Duodenal mucosa (tissue), 2 donors: ENCODE results near the gene NDUFA11.

ENCODE experiments used
- H3K27ac ChIP-seq: one replicate; pipeline ENCODE4 v1.7.0; 2013; ENCODE audit warnings: low read depth, low read length
- H3K27me3 ChIP-seq, 2 donors: one replicate each; pipeline ENCODE4 v1.7.0; 2013; ENCODE audit warnings: low read length in 2 of 2, control low read depth in 1 of 2; ENCODE audit not compliant: insufficient read depth in 2 of 2, control insufficient read depth in 1 of 2
- H3K36me3 ChIP-seq, 2 donors: one replicate each; pipeline ENCODE4 v1.7.0; 2013; ENCODE audit warnings: low read length in 2 of 2, control low read depth in 1 of 2; ENCODE audit not compliant: insufficient read depth in 2 of 2, control insufficient read depth in 1 of 2
- H3K4me1 ChIP-seq, 2 donors: one replicate each; pipeline ENCODE4 v1.7.0; 2013; ENCODE audit warnings: low read length in 2 of 2, control low read depth in 1 of 2; ENCODE audit not compliant: insufficient read depth in 2 of 2, control insufficient read depth in 1 of 2
- H3K4me3 ChIP-seq, 2 donors: one replicate each; pipeline ENCODE4 v1.7.0; 2013; ENCODE audit warnings: low read length in 2 of 2, low read depth in 1 of 2
- H3K9ac ChIP-seq, 2 donors: one replicate each; pipeline ENCODE4 v1.7.0; 2013; ENCODE audit warnings: low read length in 2 of 2, low read depth in 1 of 2
- H3K9me3 ChIP-seq, 2 donors: one replicate each; pipeline ENCODE4 v1.7.0; 2013; ENCODE audit warnings: low read length in 2 of 2, control low read depth in 1 of 2; ENCODE audit not compliant: control insufficient read depth in 1 of 2

Gene NDUFA11

GRCh38 chr19:5910638-5910907, 7.0 kb upstream of the NDUFA11 start:
- Histone ChIP-seq H3K36me3 (peaks cover 0 to 12% of the 10 kb centered on the region in 2 donors), H3K4me1 (peaks cover 0 to 13% of the 10 kb centered on the region in 2 donors), H3K9ac (no peak overlapping the region), H3K27me3 (no peaks in the 10 kb centered on the region), H3K9me3 (no peaks in the 10 kb centered on the region), H3K27ac (no peak overlapping the region), H3K4me3 (no peak overlapping the region)

- Histone ChIP-seq H3K4me3 (no peak overlapping the region), H3K9me3 (no peaks in the 10 kb centered on the region), H3K27ac (no peak overlapping the region), H3K4me1 (peaks cover 0 to 10% of the 10 kb centered on the region in 2 donors), H3K36me3 (peaks cover 0 to 12% of the 10 kb centered on the region in 2 donors), H3K27me3 (no peaks in the 10 kb centered on the region), H3K9ac (no peak overlapping the region)
Observed at GRCh38 chr19:5908773-5909442, 5.3 kb upstream of the NDUFA11 start.

- Histone ChIP-seq H3K9me3 (no peaks in the 10 kb centered on the region), H3K27ac (no peak overlapping the region), H3K4me1 (peaks cover 0 to 21% of the 10 kb centered on the region in 2 donors), H3K27me3 (no peaks in the 10 kb centered on the region), H3K36me3 (peaks cover 0 to 12% of the 10 kb centered on the region in 2 donors), H3K9ac (no peak overlapping the region), H3K4me3 (no peak overlapping the region)
Observed at GRCh38 chr19:5907241-5907640, 3.7 kb upstream of the NDUFA11 start.

- peaks cover 0 to 22% of the 10 kb centered on the region in 2 donors for H3K4me1 ChIP-seq
- H3K9me3 ChIP-seq = no peaks in the 10 kb centered on the region
- H3K4me3 ChIP-seq = peak overlapping the region; percentile 90 to 96
- no peaks in the 10 kb centered on the region for H3K27me3 ChIP-seq
- peak overlapping the region; percentile 77 to 85 for H3K9ac ChIP-seq
- H3K27ac ChIP-seq = peak overlapping the region; percentile 68
- peaks cover 0 to 15% of the 10 kb centered on the region in 2 donors for H3K36me3 ChIP-seq
Observed at GRCh38 chr19:5905114-5905778, 1.7 kb upstream of the NDUFA11 start.

- H3K27me3 ChIP-seq = no peaks in the 10 kb centered on the region
- peak within 1 kb of the TSS; percentile 90 to 96 for H3K4me3 ChIP-seq
- peaks cover 0 to 10% of the 10 kb centered on the region in 2 donors for H3K36me3 ChIP-seq
- no peaks in the 10 kb centered on the region for H3K9me3 ChIP-seq
- H3K4me1 ChIP-seq = peaks cover 0 to 22% of the 10 kb centered on the region in 2 donors
- peak within 1 kb of the TSS; percentile 88 to 91 for H3K9ac ChIP-seq
- peak within 1 kb of the TSS; percentile 87 for H3K27ac ChIP-seq
Observed at GRCh38 chr19:5904352-5905113, 943 bp upstream of the NDUFA11 start, which contains the start of gene VMAC. VMAC (plus strand) TSS chr19:5904872; CDS start chr19:5904891, 19 bp downstream.

DNA sequence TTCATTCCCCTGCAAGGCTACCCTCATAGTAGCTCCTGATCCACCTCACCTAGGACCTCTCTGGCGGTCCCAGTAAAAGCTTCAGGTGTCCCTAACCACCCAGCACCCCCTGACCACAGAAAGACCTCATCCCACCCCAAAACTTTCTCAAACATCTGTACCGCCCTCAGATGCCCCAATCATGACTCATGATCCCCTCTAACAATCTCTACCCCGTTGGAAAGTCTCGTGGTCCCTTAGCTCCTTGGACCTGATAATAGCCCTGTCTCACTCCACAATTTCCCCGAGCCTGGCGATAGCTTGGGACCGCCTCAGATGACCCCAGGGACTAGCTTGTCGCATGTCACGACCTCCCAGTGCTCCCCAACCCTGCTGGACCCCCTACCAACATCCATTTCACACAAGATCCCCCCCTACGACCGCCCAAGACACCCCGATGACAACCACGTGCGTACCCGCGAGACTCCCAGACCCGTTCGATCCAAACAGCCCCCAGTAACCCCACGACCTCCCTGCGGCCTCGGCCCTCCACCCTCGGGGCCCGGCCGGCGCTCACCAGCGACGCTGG, 450 bp downstream of the NDUFA11 start:
- Histone ChIP-seq H3K27me3 (no peaks in the 10 kb centered on the region), H3K27ac (peak overlapping the region; percentile 87), H3K4me3 (peak overlapping the region; percentile 84 to 91), H3K9ac (peak overlapping the region; percentile 88 to 91), H3K9me3 (no peaks in the 10 kb centered on the region), H3K4me1 (peaks cover 0 to 22% of the 10 kb centered on the region in 2 donors), H3K36me3 (peaks cover 0 to 4% of the 10 kb centered on the region in 2 donors)

- Histone ChIP-seq H3K4me1 (peaks cover 0 to 22% of the 10 kb centered on the region in 2 donors), H3K36me3 (peaks cover 0 to 14% of the 10 kb centered on the region in 2 donors), H3K27me3 (no peaks in the 10 kb centered on the region), H3K4me3 (no peak overlapping the region), H3K27ac (no peak overlapping the region), H3K9ac (no peak overlapping the region), H3K9me3 (no peaks in the 10 kb centered on the region)
Observed at GRCh38 chr19:5900976-5901375, 2.6 kb downstream of the NDUFA11 start.

- no peak overlapping the region for H3K27ac ChIP-seq
- H3K4me3 ChIP-seq = no peak overlapping the region
- no peaks in the 10 kb centered on the region for H3K9me3 ChIP-seq
- peaks cover 0 to 13% of the 10 kb centered on the region in 2 donors for H3K4me1 ChIP-seq
- peaks cover 5 to 24% of the 10 kb centered on the region in 2 donors for H3K36me3 ChIP-seq
- no peaks in the 10 kb centered on the region for H3K27me3 ChIP-seq
- H3K9ac ChIP-seq = no peak overlapping the region
Observed at GRCh38 chr19:5899728-5900526, 3.7 kb downstream of the NDUFA11 start.

DNA sequence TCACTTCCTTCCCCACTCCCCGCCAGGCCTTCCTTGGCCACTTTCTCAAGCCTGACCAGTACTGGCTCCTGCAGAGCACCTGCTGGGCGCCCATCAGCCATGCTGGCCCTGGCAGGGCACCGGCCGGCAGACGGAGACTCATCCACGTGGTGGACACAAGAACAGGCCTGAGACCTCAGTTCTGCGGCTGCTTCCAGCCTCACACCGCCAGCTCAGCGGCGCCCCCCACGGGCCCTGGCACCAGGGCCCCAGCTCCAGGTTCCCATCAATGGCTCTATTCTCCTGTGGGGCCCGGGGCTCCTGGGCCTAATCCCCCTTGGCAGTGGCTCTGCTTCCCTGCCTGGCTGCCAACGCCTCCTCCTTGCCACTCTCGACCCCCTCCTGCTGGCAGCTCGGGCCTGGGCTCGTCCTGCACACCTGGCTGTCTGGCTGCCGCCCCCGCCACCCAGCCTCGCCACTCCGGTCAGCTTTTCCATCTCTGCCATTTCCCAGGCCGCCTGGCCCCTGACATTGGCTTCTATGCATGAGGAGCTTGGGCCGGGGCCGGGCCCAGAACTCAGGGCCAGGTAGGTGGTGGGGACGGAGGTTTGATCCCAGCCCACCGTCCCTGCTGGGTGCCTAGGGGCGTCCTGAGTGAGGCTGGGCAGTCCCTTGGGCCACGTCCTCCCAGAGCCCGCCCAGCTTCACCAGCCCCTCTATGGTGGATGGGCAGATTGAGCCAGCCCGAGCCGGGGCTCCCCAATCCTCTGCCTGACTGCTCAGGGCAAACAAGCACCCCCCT, 6.2 kb downstream of the NDUFA11 start:
- no peak overlapping the region for H3K27ac ChIP-seq
- peaks cover 0 to under 1% of the 10 kb centered on the region in 2 donors for H3K27me3 ChIP-seq
- H3K36me3 ChIP-seq = peaks cover 5 to 24% of the 10 kb centered on the region in 2 donors
- no peak overlapping the region for H3K9ac ChIP-seq
- no peaks in the 10 kb centered on the region for H3K9me3 ChIP-seq
- H3K4me1 ChIP-seq = peaks cover 0 to 3% of the 10 kb centered on the region in 2 donors
- H3K4me3 ChIP-seq = no peak overlapping the region
